Measurements from ENCODE around the gene CLCN2. TPM values are rescaled to one million over a fixed set of nuclear protein-coding genes. Genes with fewer than 3 reads are reported as not detected.

CLCN2 gene
- total RNA-seq, 1 donor from 2014 or later: 8.1 TPM

- no peak overlapping the region for H3K4me3 ChIP-seq
- intact Hi-C loops (cut with DNase I): loop anchor here (10.0 kb wide), 1 partner anchor 141 kb away; no protein-coding TSS in a partner anchor
- H3K27ac ChIP-seq: peak overlapping the region; percentile 67
- no peak for DNase-seq (ENCODE audit: extremely low spot score in 2 of 2)
- no peaks in the 10 kb centered on the region for H3K9me3 ChIP-seq
- peaks cover 45% of the 10 kb centered on the region for H3K4me1 ChIP-seq
- no peaks in the 10 kb centered on the region for H3K27me3 ChIP-seq
- no peaks in the 10 kb centered on the region for H3K36me3 ChIP-seq
- no peak for TF ChIP-seq CTCF (IDR thresholded peaks at IDR 0.05)
These were observed 12.0 kb upstream of the CLCN2 start for GRCh38 chr3:184373422-184373821.

GRCh38 chr3:184372911-184373310, 11.5 kb upstream of the CLCN2 start:
- peak overlapping the region; percentile 67 for H3K27ac ChIP-seq
- H3K36me3 ChIP-seq: peaks cover 0 to 4% of the 10 kb centered on the region in 2 donors
- H3K27me3 ChIP-seq: no peaks in the 10 kb centered on the region
- TF ChIP-seq POLR2A (IDR thresholded peaks at IDR 0.05) (no peak), CTCF (IDR thresholded peaks at IDR 0.05) (no peak), POLR2AphosphoS5 (IDR thresholded peaks at IDR 0.05; ENCODE audit: insufficient read depth in 1 of 2, low read depth in 1 of 2) (no peak)
- H3K4me1 ChIP-seq: peaks cover 42% of the 10 kb centered on the region
- intact Hi-C loops (cut with DNase I): loop anchor here (10.0 kb wide), 1 partner anchor 142 kb away; no protein-coding TSS in a partner anchor
- DNase-seq (ENCODE audit: extremely low spot score in 2 of 2): no peak
- H3K9me3 ChIP-seq: no peaks in the 10 kb centered on the region
- no peak overlapping the region for H3K4me3 ChIP-seq

- DNase-seq (ENCODE audit: extremely low spot score in 2 of 2): no peak
- TF ChIP-seq POLR2A (IDR thresholded peaks at IDR 0.05) (no peak), CTCF (IDR thresholded peaks at IDR 0.05) (no peak), POLR2AphosphoS5 (IDR thresholded peaks at IDR 0.05; ENCODE audit: insufficient read depth in 1 of 2, low read depth in 1 of 2) (no peak)
- Histone ChIP-seq H3K27me3 (no peaks in the 10 kb centered on the region), H3K36me3 (peaks cover 0 to 9% of the 10 kb centered on the region in 2 donors), H3K27ac (peak overlapping the region; percentile 67), H3K4me1 (peaks cover 36% of the 10 kb centered on the region), H3K9me3 (no peaks in the 10 kb centered on the region), H3K4me3 (no peak overlapping the region)
- intact Hi-C loops (cut with DNase I): loop anchor here (10.0 kb wide), 1 partner anchor 142 kb away; no protein-coding TSS in a partner anchor
These were observed 11.0 kb upstream of the CLCN2 start for GRCh38 chr3:184372296-184372821.

- Histone ChIP-seq H3K9me3 (no peaks in the 10 kb centered on the region), H3K36me3 (peaks cover 0 to 15% of the 10 kb centered on the region in 2 donors), H3K4me3 (no peak overlapping the region), H3K4me1 (peaks cover 33% of the 10 kb centered on the region), H3K27me3 (no peaks in the 10 kb centered on the region), H3K27ac (peak overlapping the region; percentile 67)
- intact Hi-C loops (cut with DNase I): loop anchor here (10.0 kb wide), 1 partner anchor 143 kb away; no protein-coding TSS in a partner anchor
- TF ChIP-seq POLR2AphosphoS5 (IDR thresholded peaks at IDR 0.05; ENCODE audit: insufficient read depth in 1 of 2, low read depth in 1 of 2): peak in 1 of 2 donors; percentile 45
- peak; percentile 81 to 89 (median 84) for TF ChIP-seq CTCF (IDR thresholded peaks at IDR 0.05)
- TF ChIP-seq POLR2A (IDR thresholded peaks at IDR 0.05): no peak
- no peak for DNase-seq (ENCODE audit: extremely low spot score in 2 of 2)
These were observed 10.2 kb upstream of the CLCN2 start for GRCh38 chr3:184371570-184372018.

- Histone ChIP-seq H3K27me3 (no peaks in the 10 kb centered on the region), H3K27ac (peak overlapping the region; percentile 22), H3K9me3 (no peaks in the 10 kb centered on the region), H3K4me1 (peaks cover 42% of the 10 kb centered on the region), H3K4me3 (no peak overlapping the region), H3K36me3 (peaks cover 0 to 29% of the 10 kb centered on the region in 2 donors)
- no peak for TF ChIP-seq POLR2AphosphoS5 (IDR thresholded peaks at IDR 0.05; ENCODE audit: insufficient read depth in 1 of 2, low read depth in 1 of 2)
- intact Hi-C loops (cut with DNase I): no loop called here
- DNase-seq (ENCODE audit: extremely low spot score in 2 of 2): no peak
These were observed 7.3 kb upstream of the CLCN2 start for GRCh38 chr3:184368586-184369183.

All from vagina (tissue), 2 donors.